NCI-H1436 (cell line): ENCODE measurements around the gene SNX11.
A peak's percentile ranks its signal among the peaks of the same experiment; 100 is the strongest.

Experiments used
- DNase-seq: peaks from one replicate; lab custom pipeline; 2025; lab: John Stamatoyannopoulos, UW

The SNX11 gene

DNA sequence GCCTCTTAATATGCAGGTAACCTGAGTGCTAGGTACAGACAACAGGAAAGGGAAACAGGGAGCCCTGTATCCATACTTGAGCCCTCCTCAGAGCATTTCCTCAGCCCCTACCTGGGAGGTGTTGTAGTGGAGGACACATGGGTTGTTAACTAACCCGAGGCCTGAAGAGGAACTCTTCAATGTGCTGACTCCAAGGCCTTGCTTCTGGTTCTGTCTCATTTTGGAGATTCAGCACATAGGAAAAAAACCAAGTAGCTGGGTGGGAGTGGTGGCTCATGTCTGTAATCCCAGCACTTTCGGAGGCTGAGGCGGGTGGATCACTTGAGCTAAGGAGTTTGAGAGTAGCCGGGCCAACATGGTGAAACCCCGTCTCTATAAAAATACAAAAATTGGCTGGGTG lies 24.8 kb downstream of the SNX11 start:
- no peak for DNase-seq

DNA sequence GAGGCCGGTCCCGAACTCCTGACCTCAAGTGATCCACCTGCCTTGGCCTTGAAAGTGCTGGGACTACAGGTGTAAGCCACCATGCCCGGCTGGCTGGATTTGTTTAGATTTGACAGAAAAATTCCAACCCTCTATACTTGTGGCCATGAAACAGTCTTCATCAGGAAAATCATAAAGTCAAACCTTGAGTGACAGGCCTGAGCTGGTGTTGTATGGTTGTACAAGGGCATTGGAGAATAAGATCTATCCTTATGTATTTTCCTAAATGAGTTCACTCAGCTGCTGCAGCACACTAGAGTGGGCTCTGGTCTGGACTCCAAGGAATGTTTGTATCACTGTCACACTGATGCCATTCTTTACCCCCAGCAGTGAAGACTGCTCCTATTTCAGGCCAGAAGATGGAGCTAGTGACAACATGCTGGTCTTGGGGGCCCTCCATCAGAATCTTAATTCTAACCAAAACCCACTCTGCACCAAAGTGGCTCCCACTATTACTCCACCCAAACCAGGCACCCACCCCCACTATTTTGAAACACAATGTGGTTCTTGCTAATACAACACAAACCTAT lies 27.4 kb downstream of the SNX11 start:
- no peak for DNase-seq

GRCh38 chr17:48137656-48138055 lies 30.1 kb downstream of the SNX11 start:
- DNase-seq, result no peak

- no peak for DNase-seq
Measured at GRCh38 chr17:48139944-48140343, 32.4 kb downstream of the SNX11 start.

DNA sequence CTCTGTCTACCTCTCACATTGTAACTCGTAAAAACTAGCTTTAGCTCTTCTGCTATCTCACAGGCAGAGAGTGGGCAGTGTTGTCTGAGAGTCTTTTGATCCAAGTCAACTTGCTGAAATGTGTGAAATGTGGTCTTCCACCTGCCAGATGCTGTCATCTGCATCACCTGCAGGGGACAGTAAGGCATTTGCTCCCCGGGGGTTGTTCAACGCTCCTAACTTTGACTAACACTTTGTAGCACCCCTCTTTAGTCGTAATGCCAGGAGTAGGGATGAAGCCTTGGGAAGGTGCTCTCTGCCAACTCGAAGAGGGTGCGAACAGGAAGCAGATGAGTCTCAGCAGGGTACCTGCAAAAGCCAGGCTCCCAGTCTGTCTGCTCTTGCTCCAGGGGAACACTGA lies 36.1 kb downstream of the SNX11 start:
- no peak for DNase-seq

- no peak for DNase-seq
Measured at GRCh38 chr17:48144231-48144630, 36.7 kb downstream of the SNX11 start.

GRCh38 chr17:48144976-48145798 lies 37.6 kb downstream of the SNX11 start:
- DNase-seq, result no peak

DNA sequence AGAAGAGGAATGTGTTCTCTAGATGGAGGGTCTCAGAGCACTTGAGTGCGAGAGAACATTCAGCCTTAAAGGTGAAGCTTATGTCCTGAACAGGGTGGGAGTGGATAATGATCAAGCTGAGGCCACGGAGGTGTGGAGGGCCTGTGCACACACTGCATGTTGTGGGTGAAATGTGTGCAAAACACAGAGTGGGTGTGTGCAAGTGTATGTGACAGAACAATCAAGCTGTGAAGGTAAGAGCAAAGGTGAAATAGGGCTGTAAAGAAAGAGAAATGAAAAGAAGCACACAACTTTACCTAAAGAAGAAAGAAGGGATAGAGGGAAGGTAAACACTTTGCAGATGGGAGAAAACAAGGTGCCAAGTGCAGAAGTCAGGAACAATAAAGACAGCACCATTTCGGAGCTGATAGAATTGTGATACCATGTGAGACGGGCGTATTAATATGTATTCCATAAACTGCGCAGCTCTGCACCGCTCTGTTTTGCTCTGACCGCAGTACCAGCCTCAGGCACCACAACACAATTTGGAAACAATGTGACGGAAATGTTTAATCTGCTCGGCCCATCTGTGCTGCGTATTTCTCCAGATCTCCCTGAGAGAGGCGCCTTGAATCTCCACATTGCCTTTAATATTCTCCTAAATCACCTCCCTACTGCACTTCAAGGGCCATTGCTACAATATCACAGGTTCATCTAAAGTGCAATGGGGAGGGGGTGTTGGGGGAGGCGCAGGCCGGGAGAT lies 40.6 kb downstream of the SNX11 start:
- DNase-seq, result peak; percentile 31

DNA sequence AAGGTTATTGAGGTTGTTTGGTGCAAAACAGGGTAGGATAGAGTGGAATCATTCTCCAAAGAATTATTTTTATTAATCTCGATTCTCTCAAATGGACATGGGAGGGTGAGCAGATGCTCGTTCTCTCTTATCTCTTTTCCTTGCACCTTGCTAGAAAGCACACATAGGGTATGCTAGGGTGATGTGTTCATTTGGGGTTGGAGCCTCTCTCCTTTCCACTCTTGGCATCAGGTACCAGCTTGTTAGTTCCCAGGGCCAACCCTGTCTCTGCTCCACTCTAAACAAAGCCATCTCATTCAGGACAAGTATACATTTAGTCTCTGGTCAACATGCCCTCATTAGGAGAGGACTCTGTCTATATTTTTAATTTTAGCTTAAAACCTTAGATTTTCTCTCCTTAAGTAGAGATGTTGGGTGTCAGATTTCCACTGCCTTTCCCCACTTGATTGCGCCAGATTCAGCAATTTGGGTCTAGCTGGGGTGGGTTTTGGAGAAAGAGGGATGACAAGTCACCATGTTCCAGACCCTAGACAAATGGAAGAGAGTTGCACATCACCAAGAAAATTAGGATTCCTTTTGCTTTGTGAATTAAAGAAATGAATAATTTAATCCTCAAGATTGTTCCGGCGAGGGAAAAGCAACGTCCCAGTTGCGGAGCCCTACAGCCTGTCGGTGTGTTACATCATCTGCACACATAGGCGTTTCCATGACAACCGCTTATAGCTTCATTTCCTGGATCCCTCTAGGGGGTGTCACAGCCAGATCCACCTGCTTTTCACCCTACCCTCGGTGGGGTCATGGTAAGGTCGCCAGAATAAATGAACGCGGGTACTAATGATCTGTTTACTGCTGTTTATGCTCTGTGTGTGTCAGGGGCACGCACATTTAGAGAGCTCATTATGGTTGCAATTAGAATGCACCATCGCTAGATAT lies 41.6 kb downstream of the SNX11 start:
- peak; percentile 84 for DNase-seq

DNA sequence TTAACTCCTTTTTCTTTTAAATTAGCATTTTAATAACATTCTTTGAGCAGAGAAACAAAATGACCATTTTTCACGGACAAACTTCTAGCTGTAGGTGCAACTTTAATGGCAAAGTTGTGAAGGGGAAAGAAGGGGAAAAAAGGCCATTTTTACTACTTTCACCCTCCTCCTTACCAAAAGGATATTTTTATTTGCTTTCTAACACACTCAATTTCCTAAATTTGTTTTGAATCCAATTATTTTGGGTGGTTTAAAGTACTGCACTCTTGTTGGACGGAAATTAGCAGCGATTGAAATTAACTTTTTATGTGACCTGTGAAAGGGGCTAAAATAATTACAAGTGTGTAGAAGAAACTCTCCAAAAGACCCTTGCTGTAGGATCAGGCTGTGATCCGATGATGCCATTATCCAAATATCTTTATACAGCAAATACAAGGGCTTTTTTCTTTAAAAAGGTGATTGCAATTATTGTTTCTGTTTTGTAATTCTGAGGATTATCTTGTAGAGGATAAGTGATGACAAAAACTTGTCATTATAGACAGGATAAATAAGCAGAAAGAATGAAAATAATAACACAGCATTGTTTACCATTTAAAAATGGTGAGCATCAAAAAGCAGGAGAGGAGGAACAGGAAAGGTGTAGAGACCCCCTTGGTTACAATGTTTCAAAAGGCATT lies 42.4 kb downstream of the SNX11 start:
- no peak for DNase-seq

GRCh38 chr17:48150597-48151001 lies 43.0 kb downstream of the SNX11 start:
- no peak for DNase-seq

GRCh38 chr17:48151220-48151619 lies 43.7 kb downstream of the SNX11 start:
- DNase-seq, result no peak

- DNase-seq, result no peak
Measured at GRCh38 chr17:48152289-48152688, 44.7 kb downstream of the SNX11 start.

- DNase-seq, result peak; percentile 25
Measured at GRCh38 chr17:48153691-48154358, 46.3 kb downstream of the SNX11 start.

- no peak for DNase-seq
Measured at GRCh38 chr17:48155889-48156611, 48.5 kb downstream of the SNX11 start.

- DNase-seq, result no peak
Measured at GRCh38 chr17:48159232-48159631, 51.7 kb downstream of the SNX11 start.

GRCh38 chr17:48160177-48161081 lies 52.9 kb downstream of the SNX11 start:
- no peak for DNase-seq

DNA sequence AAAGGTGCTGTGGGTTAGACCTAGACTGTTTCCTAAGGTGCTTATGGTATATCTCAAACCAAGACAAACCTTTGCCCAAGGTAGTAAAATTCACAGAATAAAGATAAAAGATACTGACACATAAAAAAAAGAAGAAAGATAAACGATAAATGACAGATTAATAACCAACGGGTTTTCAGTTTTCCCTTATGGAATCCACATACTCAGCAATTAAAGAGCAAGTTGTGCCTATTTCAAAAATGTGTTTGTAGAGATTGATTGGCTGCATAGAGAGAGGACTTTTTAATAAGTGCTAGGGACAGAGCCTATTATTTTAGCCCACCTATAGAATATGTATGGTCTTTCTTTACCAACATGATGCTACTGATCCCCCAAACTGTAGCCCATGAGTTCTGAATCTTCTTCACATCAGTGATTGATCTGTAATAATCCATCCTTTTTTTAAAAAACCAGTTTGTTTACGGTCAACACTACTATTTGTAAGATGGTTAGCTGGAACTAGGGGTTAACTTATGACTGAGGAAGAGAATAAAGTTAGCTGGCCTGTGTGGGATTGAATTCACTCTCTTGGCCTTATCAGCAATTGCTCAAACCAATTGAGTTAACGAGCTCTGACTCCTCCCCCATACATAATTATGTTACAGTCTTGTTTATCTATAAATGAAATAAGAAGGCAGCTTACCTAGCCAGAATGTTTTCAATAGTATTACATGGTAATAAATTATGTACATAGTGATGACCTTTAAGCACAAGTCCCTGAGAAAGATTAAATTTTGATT lies 53.8 kb downstream of the SNX11 start:
- DNase-seq, result no peak
